CMK (cell line): ENCODE data around the gene CYP21A2.
"Not testable (repeated sequence)": the region's sequence is repeated elsewhere in the genome, so short reads cannot be mapped to it uniquely, and the experiment has no call there.

Source experiments
- DNase-seq: peaks from one replicate; pipeline ENCODE4 v3.0.0-alpha.2; 2010; ENCODE audit warnings: low read depth

CYP21A2 gene

GRCh38 chr6:32037598-32038524, at the start of gene CYP21A2:
CYP21A2 (plus strand) TSS chr6:32038415; CDS start chr6:32038423, 8 bp downstream.
- not testable (repeated sequence) for DNase-seq

- DNase-seq, result not testable (repeated sequence)
These were observed 48.9 kb upstream of the CYP21A2 start for GRCh38 chr6:31989363-31989762.

- DNase-seq, result not testable (repeated sequence)
These were observed 43.8 kb upstream of the CYP21A2 start for GRCh38 chr6:31994421-31994820.

GRCh38 chr6:31996385-31996784, 41.8 kb upstream of the CYP21A2 start:
- not testable (repeated sequence) for DNase-seq

GRCh38 chr6:32002546-32003268, 35.5 kb upstream of the CYP21A2 start:
- DNase-seq, result not testable (repeated sequence)

GRCh38 chr6:32003301-32003700, 34.9 kb upstream of the CYP21A2 start:
- DNase-seq, result not testable (repeated sequence)

- not testable (repeated sequence) for DNase-seq
These were observed 33.8 kb upstream of the CYP21A2 start for GRCh38 chr6:32004393-32004792.

- not testable (repeated sequence) for DNase-seq
These were observed 33.2 kb upstream of the CYP21A2 start for GRCh38 chr6:32004864-32005537.

- not testable (repeated sequence) for DNase-seq
These were observed 32.7 kb upstream of the CYP21A2 start for GRCh38 chr6:32005538-32005880.

GRCh38 chr6:32005991-32006529, 32.2 kb upstream of the CYP21A2 start:
- not testable (repeated sequence) for DNase-seq

- DNase-seq, result not testable (repeated sequence)
These were observed 31.1 kb upstream of the CYP21A2 start for GRCh38 chr6:32007086-32007485.

GRCh38 chr6:32008037-32008436, 30.2 kb upstream of the CYP21A2 start:
- DNase-seq, result not testable (repeated sequence)

GRCh38 chr6:32008616-32009015, 29.6 kb upstream of the CYP21A2 start:
- not testable (repeated sequence) for DNase-seq

- DNase-seq, result not testable (repeated sequence)
These were observed 28.7 kb upstream of the CYP21A2 start for GRCh38 chr6:32009537-32009936.

GRCh38 chr6:32010856-32011530, 27.2 kb upstream of the CYP21A2 start:
- not testable (repeated sequence) for DNase-seq

- not testable (repeated sequence) for DNase-seq
These were observed 25.1 kb upstream of the CYP21A2 start for GRCh38 chr6:32012941-32013617.

GRCh38 chr6:32013738-32014137, 24.5 kb upstream of the CYP21A2 start:
- DNase-seq, result not testable (repeated sequence)

- not testable (repeated sequence) for DNase-seq
These were observed 23.7 kb upstream of the CYP21A2 start, which contains the start of gene C4B for GRCh38 chr6:32014547-32014946. C4B (plus strand) TSS chr6:32014795; CDS start chr6:32014846, 51 bp downstream.

- not testable (repeated sequence) for DNase-seq
These were observed 16.1 kb upstream of the CYP21A2 start for GRCh38 chr6:32022100-32022499.

- DNase-seq, result not testable (repeated sequence)
These were observed 9.6 kb upstream of the CYP21A2 start for GRCh38 chr6:32028631-32029030.

- DNase-seq, result not testable (repeated sequence)
These were observed 8.7 kb upstream of the CYP21A2 start for GRCh38 chr6:32029553-32029952.
